Breast epithelium (tissue), 3 donors: ENCODE results near the gene MSH6.

ENCODE experiments used
- CTCF ChIP-seq, 3 donors: fragments of 450-650 bp; IDR thresholded peaks; one replicate each; pipeline ENCODE4 v1.5.1; 2016 to 2017; ENCODE audit warnings: antibody characterized with exemption in 3 of 3, mild to moderate bottlenecking in 3 of 3, moderate library complexity in 3 of 3
- POLR2A ChIP-seq: fragments of 450-650 bp; IDR thresholded peaks from one replicate; pipeline ENCODE4 v1.6.1; 2016; ENCODE audit warnings: antibody characterized with exemption, mild to moderate bottlenecking, moderate library complexity
- POLR2AphosphoS5 ChIP-seq, 3 donors: sonication (generic); formaldehyde crosslinking; IDR thresholded peaks; one replicate each; pipeline ENCODE4 v1.6.1; 2017; ENCODE audit warnings: antibody characterized with exemption in 3 of 3

- TF ChIP-seq POLR2A (no peak), CTCF (IDR thresholded peaks at IDR 0.05) (no peak), POLR2AphosphoS5 (IDR thresholded peaks at IDR 0.05) (no peak)
Measured at GRCh38 chr2:47779426-47779790, 3.5 kb upstream of the MSH6 start.
